GM12878 (cell line): Measurements from ENCODE around the gene NFATC1. TPM values are rescaled to one million over a fixed set of nuclear protein-coding genes. Genes with fewer than 3 reads are reported as not detected.

ENCODE experiments used
- ATAC-seq: fragments of 200-7000 bp; cut with Tn5 transposase; 3 replicates; pipeline ENCODE4 v1.9.1; 2020; ENCODE audit warnings: mild to moderate bottlenecking, moderate library complexity
- BruUV-seq: library from RNA; stranded (reverse); fragments of 400-500 nt; replicated peaks from 2 replicates; lab custom pipeline; 2021; lab: Mats Ljungman, UMichigan
- CTCF ChIA-PET: fragments of 300-600 bp; sonication (Branson Sonifier 250); formaldehyde crosslinking; extraction: SDS; loops from one replicate; lab custom pipeline; 2021; ENCODE audit warnings: inconsistent platforms; lab: Yijun Ruan, JAX
- POLR2A ChIA-PET: fragments of 350-600 bp; formaldehyde crosslinking; extraction: SDS; loops from one replicate; lab custom pipeline; 2021; ENCODE audit warnings: inconsistent platforms; lab: Charles Lee
- RAD21 ChIA-PET: fragments of 300-600 bp; sonication (Branson Sonifier 250); formaldehyde crosslinking; loops from one replicate; lab custom pipeline; 2023; ENCODE audit warnings: antibody characterized with exemption; ENCODE audit not compliant: unreplicated experiment; lab: Charles Lee
- SMC1A ChIA-PET: fragments of 300-600 bp; sonication (Branson Sonifier 250); formaldehyde crosslinking; loops from one replicate; lab custom pipeline; 2023; ENCODE audit not compliant: unreplicated experiment, uncharacterized antibody; lab: Charles Lee
- DNase-seq: peaks from one replicate; pipeline ENCODE4 v3.0.0-alpha.2; 2011; ENCODE audit warnings: low read depth, low spot score
- FAIRE-seq: peaks from 3 replicates; lab custom pipeline; 2011; peaks lifted over from hg19 to GRCh38; lab: Jason Lieb, UNC
- H2AFZ ChIP-seq: 2 replicates; pipeline ENCODE4 v1.6.0; 2011; ENCODE audit warnings: low read depth, low read length, control low read depth; ENCODE audit not compliant: control insufficient read depth
- H3K27ac ChIP-seq: 2 replicates; pipeline ENCODE4 v1.5.1; 2011; ENCODE audit warnings: control low read depth; ENCODE audit not compliant: control insufficient read depth, insufficient read depth
- H3K27me3 ChIP-seq, 2 experiments: replicated peaks in 1 of 2; 2 replicates each; pipeline versions ENCODE4 v1.6.0 to v1.6.1; 2011; ENCODE audit warnings: low read length in 1 of 2; ENCODE audit not compliant: control insufficient read depth in 2 of 2, insufficient read depth in 2 of 2
- H3K36me3 ChIP-seq, 2 experiments: 2 replicates each; pipeline ENCODE4 v1.5.1; 2011; ENCODE audit warnings: low read length in 1 of 2; ENCODE audit not compliant: control insufficient read depth in 2 of 2, insufficient read depth in 2 of 2
- H3K4me1 ChIP-seq: 2 replicates; pipeline ENCODE4 v1.6.1; 2011; ENCODE audit warnings: mild to moderate bottlenecking, low read length, moderate library complexity, mixed read lengths; ENCODE audit not compliant: control insufficient read depth, insufficient read depth
- H3K4me2 ChIP-seq: 2 replicates; pipeline ENCODE4 v1.6.0; 2011; ENCODE audit warnings: control low read depth; ENCODE audit not compliant: control insufficient read depth, insufficient read depth
- H3K4me3 ChIP-seq: fragments of 200-600 bp; sonication (generic); 2 replicates; pipeline ENCODE4 v1.5.1; 2016
- H3K79me2 ChIP-seq: 2 replicates; pipeline ENCODE4 v1.6.0; 2011; ENCODE audit warnings: low read length; ENCODE audit not compliant: control insufficient read depth, insufficient read depth
- H3K9ac ChIP-seq: 2 replicates; pipeline ENCODE4 v1.8.0; 2011; ENCODE audit warnings: low read length, control low read depth, mixed read lengths; ENCODE audit not compliant: control insufficient read depth, insufficient read depth
- H3K9me3 ChIP-seq: replicated peaks from 3 replicates; pipeline ENCODE4 v1.5.1; 2011; ENCODE audit warnings: mild to moderate bottlenecking, low read length; ENCODE audit not compliant: control insufficient read depth, insufficient read depth
- H4K20me1 ChIP-seq: 2 replicates; pipeline ENCODE4 v1.6.0; 2011; ENCODE audit not compliant: control insufficient read depth, insufficient read depth
- BCLAF1 ChIP-seq: fragments of 450-650 bp; IDR thresholded peaks from 2 replicates; pipeline ENCODE4 v1.6.1; 2017; ENCODE audit warnings: antibody characterized with exemption, mild to moderate bottlenecking, moderate library complexity
- BRCA1 ChIP-seq: IDR thresholded peaks from 2 replicates; pipeline ENCODE4 v1.6.1; 2011; ENCODE audit warnings: low read depth, low read length, improper control_type of control experiment
- HDAC6 ChIP-seq: fragments of 200-600 bp; sonication (generic); IDR thresholded peaks from one replicate; pipeline ENCODE4 v1.8.0; 2017; ENCODE audit warnings: antibody characterized with exemption; ENCODE audit not compliant: unreplicated experiment
- MAX ChIP-seq: IDR thresholded peaks from 2 replicates; pipeline ENCODE4 v1.6.1; 2012; ENCODE audit warnings: low read depth, low read length, improper control_type of control experiment
- MYB ChIP-seq: fragments of 150-350 bp; IDR thresholded peaks from 2 replicates; pipeline ENCODE4 v1.6.1; 2014; ENCODE audit warnings: mild to moderate bottlenecking, low read depth, low read length, borderline replicate concordance
- NR2C1 ChIP-seq: fragments of 450-650 bp; IDR thresholded peaks from 2 replicates; pipeline ENCODE4 v1.6.1; 2017; ENCODE audit warnings: antibody characterized with exemption, mild to moderate bottlenecking, moderate library complexity
- NR2C2 ChIP-seq: IDR thresholded peaks from 2 replicates; pipeline ENCODE4 v1.6.1; 2011; ENCODE audit warnings: borderline replicate concordance, low read depth; ENCODE audit not compliant: control insufficient read depth, insufficient read length
- SRF ChIP-seq, 2 experiments: IDR thresholded peaks; 2 replicates each; pipeline ENCODE4 v1.6.1; 2011; ENCODE audit warnings: low read depth in 2 of 2, low read length in 2 of 2, mild to moderate bottlenecking in 1 of 2, moderate library complexity in 1 of 2
- ZNF207 ChIP-seq: fragments of 450-650 bp; IDR thresholded peaks from 2 replicates; pipeline ENCODE4 v1.6.1; 2014; ENCODE audit warnings: antibody characterized with exemption, mild to moderate bottlenecking, borderline replicate concordance
- WGBS: methylation state at CpG from one replicate; pipeline ENCODE4 v1.1.6; 2016; ENCODE audit warnings: low lambda C conversion rate; ENCODE audit not compliant: insufficient replicate concordance, insufficient coverage; ENCODE audit errors: missing lambda C conversion rate; 5-methylcytosine and 5-hydroxymethylcytosine counted together
- in situ Hi-C: fragments of 300-500 bp; cut with MboI; formaldehyde crosslinking; loops from 9 replicates; pipeline ENCODE4 v1.14.3; 2018; ENCODE audit warnings: mixed read lengths
- intact Hi-C: fragments of 100-400 bp; cut with micrococcal nuclease; formaldehyde crosslinking; loops from one replicate; pipeline ENCODE4 v1.14.2; 2022; ENCODE audit not compliant: unreplicated experiment
- polyA plus RNA-seq, 11 experiments: library from polyadenylated mRNA; depleted of rRNA in 4 of 11; unstranded in 6 of 11; stranded (reverse) in 5 of 11; fragments of >200 nt; fragmentation: Nextera tagmentation in 4 of 11; fragmentation: Illumina TruSeq in 1 of 11; extraction: Ambion mirVana in 4 of 11; extraction: Trizol in 1 of 11; gene quantifications; 1 replicate in 1 of 11; 2 replicates in 10 of 11; pipeline versions ENCODE4 v1.2.1 to v1.2.3, GENCODE V29; 2011 to 2016; ENCODE audit warnings: inconsistent platforms in 2 of 11, missing spikeins in 2 of 11, low read depth in 1 of 11
- total RNA-seq, 4 experiments: library from RNA; depleted of rRNA in 3 of 4; stranded (reverse); fragments of >200 nt in 3 of 4; fragmentation: Illumina TruSeq in 1 of 4; extraction: Trizol in 1 of 4; gene quantifications; 2 replicates each; pipeline versions ENCODE4 v1.2.1 to v1.2.3, GENCODE V29; 2013 to 2021

Gene NFATC1
- total and polyA plus RNA-seq, 10 of the 15 experiments (the other 5 are each of a cell fraction or from before 2014, with no cell fraction given), result 0.84 to 20.8 (median 5.1) TPM

GRCh38 chr18:79571211-79572092, 175.7 kb downstream of the NFATC1 start:
- no peak for ATAC-seq
- H3K4me1 ChIP-seq, result no peaks in the 10 kb centered on the region
- ChIA-PET CTCF (interaction anchor here (0.5 kb wide), 1 partner anchor 217 kb away, joined by 3 read pairs; no protein-coding TSS in a partner anchor), RAD21 (no interaction called here), SMC1A (no interaction called here), POLR2A (no interaction called here)
- H3K27me3 ChIP-seq, result no peaks in the 10 kb centered on the region
- TF ChIP-seq MAX (no peak), SRF (IDR thresholded peaks at IDR 0.05; ENCODE audit: low read depth in 2 of 2, low read length in 2 of 2) (0 out of 4 replicates have a peak, but pooled peaks of 1 of the 2 experiments have one; percentile 3)
- H3K79me2 ChIP-seq, result no peaks in the 10 kb centered on the region
- no peaks in the 10 kb centered on the region for H3K36me3 ChIP-seq
- FAIRE-seq, result no peak
- DNase-seq, result no peak
- H3K4me2 ChIP-seq, result no peak overlapping the region
- 64% methylated on average over 37 of the region's 38 CpGs for WGBS
- no peak overlapping the region for H3K4me3 ChIP-seq
- no peak overlapping the region for H2AFZ ChIP-seq
- H4K20me1 ChIP-seq, result no peaks in the 10 kb centered on the region
- BruUV-seq, result no TSS peak
- intact Hi-C loops (no loop called here), in situ Hi-C loops (no loop called here)
- H3K9ac ChIP-seq, result no peak overlapping the region
- H3K9me3 ChIP-seq, result peaks cover 4% of the 10 kb centered on the region; the same call in 1 of the 3 replicates
- no peak overlapping the region for H3K27ac ChIP-seq

DNA sequence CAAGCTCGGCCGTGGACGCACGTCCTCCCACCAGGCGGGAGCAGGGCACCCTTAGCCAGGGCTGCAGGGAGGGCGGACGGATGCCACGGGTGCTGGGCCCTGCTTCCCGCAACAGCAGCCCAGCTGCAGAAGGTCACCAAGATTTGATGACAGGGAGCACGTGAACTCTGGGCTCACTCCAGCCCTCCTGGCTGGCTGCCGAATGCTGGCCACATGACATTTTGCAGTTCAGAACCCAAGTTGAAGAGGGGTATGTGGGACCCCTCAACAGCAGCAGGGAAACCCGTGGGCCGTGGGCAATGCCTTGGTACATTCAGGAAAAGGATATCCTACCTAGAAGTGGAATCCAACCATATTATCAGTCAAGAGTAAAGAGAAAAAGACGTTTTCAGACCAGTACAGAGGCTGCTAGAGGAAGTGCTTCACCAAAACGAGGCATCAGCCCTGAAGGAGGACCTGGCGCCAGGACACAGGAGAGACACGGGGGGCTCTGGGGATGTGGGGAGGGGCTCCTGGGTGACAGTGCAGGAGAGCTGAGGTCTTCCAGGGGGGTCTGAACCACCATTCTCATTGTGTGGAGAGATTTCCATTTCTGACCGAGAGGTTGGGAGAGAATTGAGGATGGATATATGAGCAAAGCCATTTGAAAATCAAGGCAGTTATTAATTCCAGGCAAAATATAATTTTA, 176.5 kb downstream of the NFATC1 start:
- in situ Hi-C loops (no loop called here), intact Hi-C loops (no loop called here)
- no peaks in the 10 kb centered on the region for H3K36me3 ChIP-seq
- no peak for ATAC-seq
- SMC1A ChIA-PET, result no interaction called here
- no peak for DNase-seq
- 57% methylated on average over 18 of the region's 18 CpGs for WGBS
- no peaks in the 10 kb centered on the region for H3K79me2 ChIP-seq
- H3K27me3 ChIP-seq, result no peaks in the 10 kb centered on the region
- no peak overlapping the region for H3K4me3 ChIP-seq
- H3K9ac ChIP-seq, result no peak overlapping the region
- H3K9me3 ChIP-seq, result peaks cover 4% of the 10 kb centered on the region; the same call in 1 of the 3 replicates
- H3K4me1 ChIP-seq, result no peaks in the 10 kb centered on the region
- no peak overlapping the region for H3K4me2 ChIP-seq
- H2AFZ ChIP-seq, result no peak overlapping the region
- BruUV-seq, result no TSS peak
- H4K20me1 ChIP-seq, result no peaks in the 10 kb centered on the region
- FAIRE-seq, result no peak
- TF ChIP-seq BCLAF1 (no peak), ZNF207 (no peak), MYB (no peak), NR2C2 (no peak), NR2C1 (no peak), HDAC6 (no peak), BRCA1 (no peak)
- RAD21 ChIA-PET, result no interaction called here
- POLR2A ChIA-PET, result no interaction called here
- CTCF ChIA-PET, result no interaction called here
- H3K27ac ChIP-seq, result no peak overlapping the region
